H1 (cell line): ENCODE data around the gene KRTAP10-4. TPM values are rescaled to one million over a fixed set of nuclear protein-coding genes. Genes with fewer than 3 reads are reported as not detected.
A peak's percentile ranks its signal among the peaks of the same experiment; 100 is the strongest.

Source experiments
- CTCF ChIA-PET: fragments of 300-600 bp; sonication (Branson Sonifier 250); formaldehyde crosslinking; loops from one replicate; lab custom pipeline; 2021; ENCODE audit not compliant: partially characterized antibody; lab: Charles Lee
- POLR2A ChIA-PET: fragments of 300-600 bp; sonication (Branson Sonifier 250); formaldehyde crosslinking; loops from one replicate; lab custom pipeline; 2021; ENCODE audit warnings: inconsistent platforms; ENCODE audit not compliant: partially characterized antibody; lab: Charles Lee
- DNase-seq, 2 experiments: peaks; one replicate each; pipeline versions ENCODE4 v3.0.0 to v3.0.0-alpha.2; 2010 to 2022; ENCODE audit warnings: low spot score in 2 of 2, low read depth in 1 of 2, mixed read lengths in 1 of 2
- FAIRE-seq: peaks from 2 replicates; lab custom pipeline; 2011; peaks lifted over from hg19 to GRCh38; lab: Jason Lieb, UNC
- H2AFZ ChIP-seq: 2 replicates; pipeline ENCODE4 v1.8.1; 2012; ENCODE audit warnings: low read length, inconsistent platforms
- H2AK5ac ChIP-seq: 2 replicates; pipeline ENCODE4 v1.6.1; 2013; ENCODE audit warnings: low read depth, low read length
- H2BK120ac ChIP-seq: replicated peaks from 2 replicates; pipeline ENCODE3; 2013; ENCODE audit warnings: low read depth, low read length, inconsistent platforms
- H2BK12ac ChIP-seq: 2 replicates; pipeline ENCODE4 v1.6.1; 2013; ENCODE audit warnings: low read depth, low read length
- H2BK15ac ChIP-seq: 2 replicates; pipeline ENCODE4 v1.6.1; 2013; ENCODE audit warnings: low read length
- H2BK20ac ChIP-seq: 2 replicates; pipeline ENCODE4 v1.6.1; 2013; ENCODE audit warnings: low read length
- H2BK5ac ChIP-seq: 2 replicates; pipeline ENCODE4 v1.6.1; 2013; ENCODE audit warnings: low read depth, low read length
- H3K14ac ChIP-seq: 2 replicates; pipeline ENCODE4 v1.6.1; 2013; ENCODE audit warnings: inconsistent platforms; ENCODE audit not compliant: insufficient read length
- H3K18ac ChIP-seq: 2 replicates; pipeline ENCODE4 v1.6.1; 2013; ENCODE audit warnings: low read length; ENCODE audit errors: extremely low read depth
- H3K23ac ChIP-seq: 2 replicates; pipeline ENCODE4 v1.6.1; 2013; ENCODE audit warnings: inconsistent platforms; ENCODE audit not compliant: insufficient read length
- H3K23me2 ChIP-seq: 2 replicates; pipeline ENCODE4 v1.6.1; 2013; ENCODE audit warnings: low read depth, low read length
- H3K27ac ChIP-seq: 2 replicates; pipeline ENCODE4 v1.6.1; 2011; ENCODE audit warnings: low read depth, low read length, inconsistent platforms
- H3K27me3 ChIP-seq, 4 experiments: replicated peaks in 1 of 4; 1 replicate in 1 of 4; 2 replicates in 3 of 4; pipeline versions ENCODE4 v1.6.1 to v1.8.1; 2011 to 2013; ENCODE audit warnings: low read length in 3 of 4, mild to moderate bottlenecking in 3 of 4, inconsistent platforms in 2 of 4, mixed read lengths in 2 of 4, moderate library complexity in 1 of 4; ENCODE audit not compliant: control insufficient read depth in 3 of 4, insufficient read depth in 3 of 4; ENCODE audit errors: extremely low read depth in 1 of 4
- H3K36me3 ChIP-seq, 4 experiments: 2 replicates each; pipeline versions ENCODE4 v1.6.1 to v1.8.1; 2011 to 2013; ENCODE audit warnings: mild to moderate bottlenecking in 4 of 4, low read length in 3 of 4, moderate library complexity in 2 of 4, control low read depth in 1 of 4, inconsistent platforms in 1 of 4; ENCODE audit not compliant: insufficient read depth in 4 of 4, control insufficient read depth in 2 of 4
- H3K4ac ChIP-seq: replicated peaks from 2 replicates; pipeline ENCODE3; 2013; ENCODE audit warnings: low read length, low read depth, mixed read lengths, inconsistent platforms; ENCODE audit not compliant: insufficient read length
- H3K4me1 ChIP-seq, 4 experiments: replicated peaks in 1 of 4; 1 replicate in 1 of 4; 2 replicates in 3 of 4; pipeline versions ENCODE4 v1.6.1 to v1.8.1; 2011 to 2013; ENCODE audit warnings: low read length in 3 of 4, inconsistent platforms in 2 of 4, mixed read lengths in 1 of 4; ENCODE audit not compliant: insufficient read depth in 4 of 4, control insufficient read depth in 3 of 4
- H3K4me2 ChIP-seq, 2 experiments: 2 replicates each; pipeline versions ENCODE4 v1.6.1 to v1.8.1; 2011 to 2013; ENCODE audit warnings: low read depth in 2 of 2, low read length in 2 of 2, control low read depth in 1 of 2, inconsistent platforms in 1 of 2, mild to moderate bottlenecking in 1 of 2; ENCODE audit not compliant: insufficient read depth in 1 of 2
- H3K4me3 ChIP-seq, 4 experiments: fragments of 200-600, 300-600 bp in 1 of 4; sonication (generic), shearing (Covaris generic), sonication (Bioruptor Twin) in 1 of 4; 2 replicates each; pipeline versions ENCODE4 v1.5.1 to v1.8.1; 2011 to 2016; ENCODE audit warnings: low read length in 4 of 4, low read depth in 3 of 4, control low read depth in 2 of 4, inconsistent platforms in 2 of 4, mild to moderate bottlenecking in 2 of 4, mixed read lengths in 1 of 4, moderate library complexity in 1 of 4; ENCODE audit not compliant: insufficient read depth in 2 of 4; ENCODE audit errors: extremely low read depth in 1 of 4
- H3K56ac ChIP-seq: replicated peaks from 2 replicates; pipeline ENCODE3; 2013; ENCODE audit warnings: low read depth, mild to moderate bottlenecking, mixed read lengths, low read length, inconsistent platforms; ENCODE audit not compliant: insufficient read length
- H3K79me1 ChIP-seq: 2 replicates; pipeline ENCODE4 v1.6.1; 2013; ENCODE audit warnings: low read depth, low read length, control low read depth
- H3K79me2 ChIP-seq, 2 experiments: 2 replicates each; pipeline versions ENCODE4 v1.6.1 to v1.8.1; 2012 to 2013; ENCODE audit warnings: low read length in 2 of 2, mild to moderate bottlenecking in 2 of 2, inconsistent platforms in 1 of 2; ENCODE audit not compliant: insufficient read depth in 2 of 2, control insufficient read depth in 1 of 2
- H3K9ac ChIP-seq, 4 experiments: replicated peaks in 1 of 4; 1 replicate in 1 of 4; 2 replicates in 3 of 4; pipeline versions ENCODE4 v1.6.1 to v1.8.1; 2011 to 2013; ENCODE audit warnings: low read depth in 3 of 4, low read length in 3 of 4, control low read depth in 2 of 4, mild to moderate bottlenecking in 2 of 4, moderate library complexity in 2 of 4, inconsistent platforms in 1 of 4; ENCODE audit errors: extremely low read depth in 1 of 4
- H3K9me3 ChIP-seq, 2 experiments: 2 replicates each; pipeline versions ENCODE4 v1.6.1 to v1.8.1; 2012 to 2013; ENCODE audit warnings: mild to moderate bottlenecking in 2 of 2, moderate library complexity in 2 of 2, control low read depth in 1 of 2, inconsistent platforms in 1 of 2, low read depth in 1 of 2, low read length in 1 of 2, mixed read lengths in 1 of 2; ENCODE audit not compliant: insufficient read depth in 2 of 2
- H4K20me1 ChIP-seq, 2 experiments: replicated peaks in 1 of 2; 2 replicates each; pipeline versions ENCODE3 to v1.8.1; 2011 to 2013; ENCODE audit warnings: inconsistent platforms in 2 of 2, low read length in 2 of 2, mild to moderate bottlenecking in 1 of 2; ENCODE audit not compliant: insufficient read depth in 2 of 2, control insufficient read depth in 1 of 2
- H4K5ac ChIP-seq: 2 replicates; pipeline ENCODE4 v1.6.1; 2013; ENCODE audit warnings: low read length, low read depth, mixed read lengths, inconsistent platforms; ENCODE audit not compliant: insufficient read length
- H4K8ac ChIP-seq: 2 replicates; pipeline ENCODE4 v1.8.0; 2013; ENCODE audit warnings: mild to moderate bottlenecking, moderate library complexity, low read length, inconsistent platforms; ENCODE audit not compliant: insufficient read depth; ENCODE audit errors: extremely low read depth
- H4K91ac ChIP-seq: replicated peaks from 2 replicates; pipeline ENCODE3; 2013; ENCODE audit warnings: low read length, mixed read lengths, inconsistent platforms; ENCODE audit not compliant: insufficient read length
- ATF2 ChIP-seq: IDR thresholded peaks from 2 replicates; pipeline ENCODE4 v1.6.1; 2012; ENCODE audit warnings: low read length, inconsistent platforms
- BCL11A ChIP-seq, 2 experiments: IDR thresholded peaks; one replicate each; pipeline ENCODE4 v1.6.1; 2011; ENCODE audit warnings: low read depth in 2 of 2, low read length in 2 of 2, mild to moderate bottlenecking in 2 of 2
- CHD1 ChIP-seq: IDR thresholded peaks from 2 replicates; pipeline ENCODE4 v1.6.1; 2012; ENCODE audit warnings: low read depth, low read length, improper control_type of control experiment
- FOSL1 ChIP-seq: IDR thresholded peaks from 2 replicates; pipeline ENCODE4 v1.6.1; 2011; ENCODE audit warnings: mild to moderate bottlenecking, low read depth, low read length, moderate library complexity; ENCODE audit not compliant: insufficient read depth
- KDM5A ChIP-seq: fragments of 200-600 bp; IDR thresholded peaks from 2 replicates; pipeline ENCODE4 v1.7.1; 2012; ENCODE audit warnings: mild to moderate bottlenecking, low read length, inconsistent platforms, mixed read lengths
- POU5F1 ChIP-seq: IDR thresholded peaks from 2 replicates; pipeline ENCODE4 v1.6.1; 2011; ENCODE audit warnings: low read depth, mild to moderate bottlenecking, low read length, moderate library complexity
- RNF2 ChIP-seq: fragments of 200-900, 300-1000 bp; sonication (generic); IDR thresholded peaks from 2 replicates; pipeline ENCODE4 v1.7.1; 2016; ENCODE audit warnings: borderline replicate concordance, low read depth, mild to moderate bottlenecking, antibody characterized with exemption, low read length; ENCODE audit not compliant: poor library complexity, severe bottlenecking; ENCODE audit errors: missing control alignments
- SIRT6 ChIP-seq: IDR thresholded peaks from one replicate; pipeline ENCODE4 v1.7.1; 2012; ENCODE audit warnings: low read length, inconsistent platforms
- SP1 ChIP-seq: IDR thresholded peaks from 2 replicates; pipeline ENCODE4 v1.6.1; 2011; ENCODE audit warnings: low read depth, low read length
- TAF7 ChIP-seq: optimal IDR thresholded peaks from 2 replicates; pipeline ENCODE3; 2011; ENCODE audit warnings: low read depth, mild to moderate bottlenecking, inconsistent platforms, low read length, moderate library complexity, borderline replicate concordance
- WGBS, 2 experiments: shearing (Covaris generic) in 1 of 2; methylation state at CpG; one replicate each; pipeline versions ENCODE4 v1.1.6 to v1.1.7; 2013 to 2015; ENCODE audit warnings: low lambda C conversion rate in 2 of 2, mixed read lengths in 2 of 2, inconsistent platforms in 1 of 2, low coverage in 1 of 2, missing lambda C conversion rate in 1 of 2; ENCODE audit not compliant: insufficient replicate concordance in 2 of 2, insufficient coverage in 1 of 2, insufficient read length in 1 of 2; ENCODE audit errors: extremely low coverage in 1 of 2, missing lambda C conversion rate in 1 of 2; 5-methylcytosine and 5-hydroxymethylcytosine counted together
- polyA plus RNA-seq, 7 experiments: library from polyadenylated mRNA; depleted of rRNA in 3 of 7; stranded (reverse) in 5 of 7; unstranded in 2 of 7; fragments of >200 nt in 5 of 7; fragments of 200-250 nt in 2 of 7; gene quantifications; 1 replicate in 5 of 7; 2 replicates in 1 of 7; 4 replicates in 1 of 7; pipeline versions ENCODE4 v1.2.1 to v1.2.3, GENCODE V29; 2011 to 2013; ENCODE audit warnings: missing spikeins in 2 of 7, mixed read lengths in 2 of 7
- total RNA-seq: library from RNA; stranded (reverse); fragmentation: NEBNext Ultra II Directional; extraction: Animal tissue kit (Norgen Biotek cat#: 25700); gene quantifications from 2 replicates; pipeline ENCODE4 v1.2.1, GENCODE V29; 2021
- TF ChIP-seq, protein P1 (sequence below): IDR thresholded peaks from 2 replicates; pipeline ENCODE4 v1.6.1; 2012; ENCODE audit warnings: inconsistent platforms

KRTAP10-4 gene
- total and polyA plus RNA-seq, 2 of the 8 experiments (the other 6 are each of a cell fraction or from before 2014, with no cell fraction given): not detected

DNA sequence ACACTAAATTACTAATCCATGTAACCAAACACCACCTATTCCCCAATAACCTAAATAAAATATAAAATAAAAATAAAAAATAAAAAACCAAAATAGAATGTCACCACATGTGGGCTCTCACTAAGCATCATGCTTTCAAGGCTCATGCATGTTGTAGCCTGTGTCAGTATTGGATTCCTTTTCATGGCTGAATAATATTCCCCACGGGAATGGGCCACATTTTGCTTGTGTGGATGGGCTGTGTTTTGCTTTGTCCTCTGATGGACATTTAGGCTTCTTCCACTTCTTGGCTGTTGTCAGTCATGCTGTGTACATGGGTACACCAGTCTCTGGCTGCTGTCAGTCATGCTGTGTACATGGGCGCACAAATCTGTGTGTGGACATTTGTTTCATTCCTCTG lies 15.6 kb downstream of the KRTAP10-4 start:
- H4K20me1 ChIP-seq: no peaks in the 10 kb centered on the region
- no peak overlapping the region for H4K8ac ChIP-seq
- peaks cover 2 to 15% (median 6%) of the 10 kb centered on the region in 4 experiments for H3K4me1 ChIP-seq
- ChIA-PET CTCF (no interaction called here), POLR2A (no interaction called here)
- no peaks in the 10 kb centered on the region for H3K79me2 ChIP-seq
- no peak overlapping the region; the same call in 1 of the 2 replicates for H2BK12ac ChIP-seq
- H2BK120ac ChIP-seq: no peak overlapping the region
- H3K79me1 ChIP-seq: no peaks in the 10 kb centered on the region
- 0 out of 2 replicates have a peak, but pooled peaks cover 4% of the 10 kb centered on the region for H3K23me2 ChIP-seq
- H3K4me2 ChIP-seq: no peak overlapping the region
- 91% methylated on average over 2 of the region's 2 CpGs; no CpG with 5 or more reads in 1 of the 2 experiments for WGBS, 2 experiments
- H4K91ac ChIP-seq: peak overlapping the region; percentile 17
- H3K36me3 ChIP-seq: no peaks in the 10 kb centered on the region; a peak in 1 of 8 replicates
- DNase-seq (no peak), FAIRE-seq (no peak)
- no peak overlapping the region for H2BK15ac ChIP-seq
- no peak overlapping the region for H3K56ac ChIP-seq
- no peak overlapping the region for H2BK5ac ChIP-seq
- no peak overlapping the region for H3K4ac ChIP-seq
- H3K14ac ChIP-seq: no peak overlapping the region
- no peak overlapping the region for H3K23ac ChIP-seq
- H4K5ac ChIP-seq: no peak overlapping the region
- H3K27ac ChIP-seq: no peak overlapping the region
- H2AK5ac ChIP-seq: no peak overlapping the region
- no peak overlapping the region for H2AFZ ChIP-seq
- no peak overlapping the region for H3K9ac ChIP-seq
- H2BK20ac ChIP-seq: no peak overlapping the region
- H3K27me3 ChIP-seq: no peaks in the 10 kb centered on the region
- no peak overlapping the region for H3K18ac ChIP-seq
- no peaks in the 10 kb centered on the region for H3K9me3 ChIP-seq
- no peak overlapping the region for H3K4me3 ChIP-seq
- TF ChIP-seq ATF2 (no peak), SP1 (no peak), FOSL1 (no peak), RNF2 (no peak), BCL11A (IDR thresholded peaks at IDR 0.05; ENCODE audit: low read depth in 2 of 2, low read length in 2 of 2) (no peak), POU5F1 (no peak), KDM5A (no peak), CHD1 (no peak), SIRT6 (no peak), TAF7 (no peak)
- TF ChIP-seq, protein P1, sequence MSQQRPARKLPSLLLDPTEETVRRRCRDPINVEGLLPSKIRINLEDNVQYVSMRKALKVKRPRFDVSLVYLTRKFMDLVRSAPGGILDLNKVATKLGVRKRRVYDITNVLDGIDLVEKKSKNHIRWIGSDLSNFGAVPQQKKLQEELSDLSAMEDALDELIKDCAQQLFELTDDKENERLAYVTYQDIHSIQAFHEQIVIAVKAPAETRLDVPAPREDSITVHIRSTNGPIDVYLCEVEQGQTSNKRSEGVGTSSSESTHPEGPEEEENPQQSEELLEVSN: no peak
